B cell (primary cell): ENCODE measurements around the gene ACTR2. TPM values are rescaled to one million over a fixed set of nuclear protein-coding genes. Genes with fewer than 3 reads are reported as not detected.

Source experiments
- ATAC-seq: fragments of 200-7000 bp; cut with Tn5 transposase; one replicate; pipeline ENCODE4 v1.10.0; 2021; ENCODE audit warnings: low read depth, mild to moderate bottlenecking, moderate number of reproducible peaks, moderate library complexity
- CTCF ChIA-PET: fragments of 350-600 bp; sonication (Branson Sonifier 250); formaldehyde crosslinking; loops from one replicate; lab custom pipeline; 2021; ENCODE audit warnings: antibody characterized with exemption, inconsistent platforms; lab: Charles Lee
- POLR2A ChIA-PET: fragments of 350-600 bp; sonication (Branson Sonifier 250); formaldehyde crosslinking; loops from one replicate; lab custom pipeline; 2021; ENCODE audit warnings: antibody characterized with exemption; lab: Charles Lee
- DNase-seq: peaks from one replicate; pipeline ENCODE4 v3.0.0; 2013
- H2AFZ ChIP-seq: 2 replicates; pipeline ENCODE4 v1.6.1; 2012; ENCODE audit warnings: mild to moderate bottlenecking, low read depth, low read length; ENCODE audit not compliant: insufficient read depth, poor library complexity, severe bottlenecking
- H3K27ac ChIP-seq, 2 donors: 1 replicate in 1 of 2; 2 replicates in 1 of 2; pipeline ENCODE4 v1.5.1; 2012 to 2013; ENCODE audit warnings: low read length in 2 of 2, mild to moderate bottlenecking in 2 of 2, moderate library complexity in 1 of 2
- H3K27me3 ChIP-seq, 4 experiments: fragments of 200-600 bp in 1 of 4; sonication (generic) in 1 of 4; replicated peaks in 1 of 4; 1 replicate in 2 of 4; 2 replicates in 2 of 4; pipeline versions ENCODE4 v1.6.1 to v1.7.0; 2013 to 2016; ENCODE audit warnings: low read length in 3 of 4, mild to moderate bottlenecking in 2 of 4, mixed read lengths in 1 of 4, moderate library complexity in 1 of 4; ENCODE audit not compliant: insufficient read depth in 4 of 4, control insufficient read depth in 3 of 4; ENCODE audit errors: control extremely low read depth in 1 of 4
- H3K36me3 ChIP-seq, 2 experiments: replicated peaks in 1 of 2; 1 replicate in 1 of 2; 2 replicates in 1 of 2; pipeline versions ENCODE4 v1.6.1 to v1.7.1; 2013; ENCODE audit warnings: low read length in 1 of 2; ENCODE audit not compliant: insufficient read depth in 2 of 2, control insufficient read depth in 1 of 2; ENCODE audit errors: control extremely low read depth in 1 of 2, extremely low read depth in 1 of 2
- H3K4me1 ChIP-seq, 2 donors: fragments of 200-600 bp in 1 of 2; sonication (generic) in 1 of 2; 1 replicate in 1 of 2; 2 replicates in 1 of 2; pipeline versions ENCODE4 v1.5.1 to v1.6.1; 2013 to 2017; ENCODE audit warnings: low read length in 2 of 2; ENCODE audit not compliant: control insufficient read depth in 2 of 2, insufficient read depth in 2 of 2
- H3K4me2 ChIP-seq: replicated peaks from 2 replicates; pipeline ENCODE3; 2012; ENCODE audit warnings: mild to moderate bottlenecking, low read depth, low read length; ENCODE audit not compliant: poor library complexity, severe bottlenecking
- H3K4me3 ChIP-seq, 5 experiments: fragments of 200-600 bp in 1 of 5; sonication (generic) in 1 of 5; 1 replicate in 3 of 5; 2 replicates in 2 of 5; pipeline versions ENCODE4 v1.5.1 to v1.7.0; 2011 to 2016; ENCODE audit warnings: low read length in 4 of 5, mild to moderate bottlenecking in 4 of 5, low read depth in 2 of 5, control low read depth in 1 of 5, moderate library complexity in 1 of 5; ENCODE audit not compliant: insufficient read depth in 1 of 5; ENCODE audit errors: control extremely low read depth in 1 of 5, extremely low read depth in 1 of 5
- H3K79me2 ChIP-seq: fragments of 200-600 bp; sonication (generic); one replicate; pipeline ENCODE4 v1.6.0; 2016; ENCODE audit warnings: low read length; ENCODE audit not compliant: control insufficient read depth, insufficient read depth
- H3K9ac ChIP-seq: fragments of 200-600 bp; sonication (generic); 2 replicates; pipeline ENCODE4 v1.6.1; 2017; ENCODE audit warnings: mild to moderate bottlenecking, low read length, moderate library complexity
- H3K9me3 ChIP-seq, 3 donors: one replicate each; pipeline versions ENCODE4 v1.6.1 to v1.7.1; 2013; ENCODE audit warnings: low read length in 2 of 3; ENCODE audit not compliant: control insufficient read depth in 2 of 3, insufficient read depth in 1 of 3; ENCODE audit errors: control extremely low read depth in 1 of 3
- H4K20me1 ChIP-seq: 2 replicates; pipeline ENCODE4 v1.6.0; 2012; ENCODE audit warnings: mild to moderate bottlenecking, low read length; ENCODE audit not compliant: insufficient read depth, control insufficient read depth, poor library complexity, severe bottlenecking
- H3K27ac Mint-ChIP-seq: one replicate; pipeline ENCODE4 v1.8.0; 2021; ENCODE audit warnings: mixed read lengths
- H3K27me3 Mint-ChIP-seq: one replicate; pipeline ENCODE4 v1.8.0; 2021; ENCODE audit warnings: mixed read lengths
- H3K4me1 Mint-ChIP-seq: one replicate; pipeline ENCODE4 v1.8.0; 2021; ENCODE audit warnings: mixed read lengths
- H3K4me3 Mint-ChIP-seq: one replicate; pipeline ENCODE4 v1.8.0; 2021; ENCODE audit warnings: mixed read lengths
- H3K9me3 Mint-ChIP-seq: one replicate; pipeline ENCODE4 v1.8.0; 2022; ENCODE audit warnings: mixed read lengths; ENCODE audit not compliant: insufficient read depth
- CTCF ChIP-seq: fragments of 200-600 bp; IDR thresholded peaks from one replicate; pipeline ENCODE4 v1.8.0; 2022; ENCODE audit warnings: antibody characterized with exemption, mild to moderate bottlenecking
- EZH2 ChIP-seq: IDR thresholded peaks from 2 replicates; pipeline ENCODE4 v1.6.1; 2012; ENCODE audit warnings: borderline replicate concordance, low read depth, mild to moderate bottlenecking, moderate library complexity, low read length; ENCODE audit not compliant: insufficient read depth, poor library complexity, severe bottlenecking
- WGBS: methylation state at CpG from one replicate; pipeline ENCODE4 v1.1.5; 2013; ENCODE audit warnings: missing lambda C conversion rate; ENCODE audit not compliant: insufficient coverage; 5-methylcytosine and 5-hydroxymethylcytosine counted together
- intact Hi-C: fragments of 100-400 bp; cut with micrococcal nuclease; formaldehyde crosslinking; loops from one replicate; pipeline ENCODE4 v1.10.0; 2022
- polyA plus RNA-seq: library from polyadenylated mRNA; depleted of rRNA; stranded (reverse); fragments of >200 nt; gene quantifications from 2 replicates; pipeline ENCODE4 v1.2.3, GENCODE V29; 2012
- total RNA-seq, 2 donors: library from RNA; stranded (reverse); fragments of 120-200 nt in 1 of 2; gene quantifications; 1 replicate in 1 of 2; 2 replicates in 1 of 2; pipeline versions ENCODE4 v1.2.3 to v1.2.4, GENCODE V29; 2013 to 2022

Gene ACTR2
- total and polyA plus RNA-seq, 2 donors (not counting 1 experiment from before 2014, with no cell fraction given) = 41.8 to 284 TPM

DNA sequence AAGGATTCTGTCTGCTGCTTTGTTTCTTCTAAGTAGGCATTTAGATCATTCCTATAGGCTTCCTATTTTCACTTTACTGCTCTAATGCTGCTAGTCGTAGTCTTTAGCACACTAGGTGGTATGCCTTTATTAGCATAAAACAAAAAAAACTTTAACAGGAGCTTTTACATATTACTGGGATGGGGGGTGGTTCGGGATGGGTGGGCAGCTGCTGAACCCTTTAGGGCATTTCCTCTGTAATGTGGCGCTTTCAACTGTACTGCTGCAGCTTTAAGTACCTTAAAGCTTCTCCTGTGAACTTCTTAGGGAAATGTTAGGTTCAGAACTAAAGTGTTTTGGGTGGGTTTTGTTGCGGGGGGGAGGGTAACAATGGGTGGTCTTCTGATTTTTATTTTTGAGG is 41.3 kb downstream of the ACTR2 start:
- intact Hi-C loops = loop anchor here (5.0 kb wide), 1 partner anchor 163 kb away; the partner anchor contains the start of gene SPRED2
- Mint-ChIP-seq H3K4me1 (peaks cover 2% of the 10 kb centered on the region), H3K4me3 (no peak overlapping the region), H3K27me3 (no peaks in the 10 kb centered on the region), H3K9me3 (no peaks in the 10 kb centered on the region), H3K27ac (no peak overlapping the region)
- ChIA-PET CTCF (interaction anchor here (1.5 kb wide), 1 partner anchor 198 kb away, joined by 3 read pairs; no protein-coding TSS in a partner anchor), POLR2A (interaction anchor here (0.7 kb wide), 1 partner anchor 1074 kb away, joined by 10 read pairs; no protein-coding TSS in a partner anchor)
- peaks cover 8% of the 10 kb centered on the region for H3K79me2 ChIP-seq
- H3K9me3 ChIP-seq = no peaks in the 10 kb centered on the region
- 56% methylated on average over 1 of the region's 4 CpGs for WGBS
- H4K20me1 ChIP-seq = peaks cover 46% of the 10 kb centered on the region
- DNase-seq = no peak
- no peak for ATAC-seq
- no peaks in the 10 kb centered on the region for H3K4me1 ChIP-seq
- H3K36me3 ChIP-seq = peaks cover 18 to 77% of the 10 kb centered on the region in 2 experiments
- no peaks in the 10 kb centered on the region for H3K27me3 ChIP-seq
- H3K4me2 ChIP-seq = no peak overlapping the region
- H2AFZ ChIP-seq = no peak overlapping the region
- no peak overlapping the region for H3K9ac ChIP-seq
- no peak for TF ChIP-seq EZH2
- no peak for TF ChIP-seq CTCF
- H3K27ac ChIP-seq = no peak overlapping the region
- no peak overlapping the region for H3K4me3 ChIP-seq

- 96% methylated on average over 4 of the region's 8 CpGs for WGBS
- Histone ChIP-seq H3K36me3 (peaks cover 1 to 37% of the 10 kb centered on the region in 2 experiments), H3K27me3 (no peaks in the 10 kb centered on the region), H3K79me2 (no peaks in the 10 kb centered on the region), H4K20me1 (peaks cover 6% of the 10 kb centered on the region), H2AFZ (no peak overlapping the region), H3K9ac (no peak overlapping the region), H3K9me3 (no peaks in the 10 kb centered on the region), H3K4me1 (peaks cover 0 to under 1% of the 10 kb centered on the region in 2 donors), H3K27ac (no peak overlapping the region), H3K4me3 (no peak overlapping the region), H3K4me2 (no peak overlapping the region)
- CTCF ChIA-PET = no interaction called here
- POLR2A ChIA-PET = no interaction called here
- TF ChIP-seq CTCF (no peak), EZH2 (no peak)
- DNase-seq = no peak
- intact Hi-C loops = loop anchor here (10.0 kb wide), 1 partner anchor 121 kb away; no protein-coding TSS in a partner anchor
- H3K27ac Mint-ChIP-seq = no peak overlapping the region
- ATAC-seq = no peak
- no peaks in the 10 kb centered on the region for H3K27me3 Mint-ChIP-seq
- peaks cover 3% of the 10 kb centered on the region for H3K4me1 Mint-ChIP-seq
- no peak overlapping the region for H3K4me3 Mint-ChIP-seq
- no peaks in the 10 kb centered on the region for H3K9me3 Mint-ChIP-seq
Observed at GRCh38 chr2:65273344-65273743, 45.7 kb downstream of the ACTR2 start.
